Dedifferentiated amniotic fluid mesenchymal stem cell (primary cell): ENCODE data around the gene PNMA8C.
A peak's percentile ranks its signal among the peaks of the same experiment; 100 is the strongest.
"Not testable (repeated sequence)": the region's sequence is repeated elsewhere in the genome, so short reads cannot be mapped to it uniquely, and the experiment has no call there.

ENCODE experiments used
- DNase-seq: peaks from one replicate; pipeline ENCODE4 v3.0.0-alpha.2; 2016; ENCODE audit errors: extremely low spot score

PNMA8C gene

GRCh38 chr19:46411925-46412649 lies 16.6 kb downstream of the PNMA8C start:
- DNase-seq = no peak

- no peak for DNase-seq
Measured at GRCh38 chr19:46411088-46411924, 17.4 kb downstream of the PNMA8C start.

GRCh38 chr19:46410205-46411087 lies 18.3 kb downstream of the PNMA8C start:
- DNase-seq = no peak

- DNase-seq = no peak
Measured at GRCh38 chr19:46409191-46409590, 19.5 kb downstream of the PNMA8C start.

- DNase-seq = no peak
Measured at GRCh38 chr19:46408664-46409039, 20.1 kb downstream of the PNMA8C start.

GRCh38 chr19:46407856-46408663 lies 20.7 kb downstream of the PNMA8C start:
- DNase-seq = no peak

GRCh38 chr19:46406976-46407375 lies 21.8 kb downstream of the PNMA8C start:
- no peak for DNase-seq

GRCh38 chr19:46404753-46405468 lies 23.8 kb downstream of the PNMA8C start:
- DNase-seq = no peak

- DNase-seq = no peak
Measured at GRCh38 chr19:46404055-46404752, 24.5 kb downstream of the PNMA8C start.

- DNase-seq = no peak
Measured at GRCh38 chr19:46402725-46403124, 26.0 kb downstream of the PNMA8C start.

GRCh38 chr19:46397801-46398479 lies 30.8 kb downstream of the PNMA8C start:
- not testable (repeated sequence) for DNase-seq

- no peak for DNase-seq
Measured at GRCh38 chr19:46394402-46394797, 34.3 kb downstream of the PNMA8C start.

GRCh38 chr19:46393456-46394401 lies 35.0 kb downstream of the PNMA8C start:
- no peak for DNase-seq

GRCh38 chr19:46392837-46393236 lies 35.9 kb downstream of the PNMA8C start:
- DNase-seq = no peak

- DNase-seq = peak; percentile 23
Measured at GRCh38 chr19:46392252-46392801, 36.4 kb downstream of the PNMA8C start.

- no peak for DNase-seq
Measured at GRCh38 chr19:46391296-46392251, 37.2 kb downstream of the PNMA8C start.

GRCh38 chr19:46390866-46391265 lies 37.9 kb downstream of the PNMA8C start:
- DNase-seq = no peak
